GM18861 (cell line): ENCODE results near the gene LURAP1L.

Source experiments
- ATAC-seq: cut with Tn5 transposase; IDR thresholded peaks from one replicate; pipeline ENCODE4 v1.9.1; 2021; ENCODE audit not compliant: unreplicated experiment

Gene LURAP1L

DNA sequence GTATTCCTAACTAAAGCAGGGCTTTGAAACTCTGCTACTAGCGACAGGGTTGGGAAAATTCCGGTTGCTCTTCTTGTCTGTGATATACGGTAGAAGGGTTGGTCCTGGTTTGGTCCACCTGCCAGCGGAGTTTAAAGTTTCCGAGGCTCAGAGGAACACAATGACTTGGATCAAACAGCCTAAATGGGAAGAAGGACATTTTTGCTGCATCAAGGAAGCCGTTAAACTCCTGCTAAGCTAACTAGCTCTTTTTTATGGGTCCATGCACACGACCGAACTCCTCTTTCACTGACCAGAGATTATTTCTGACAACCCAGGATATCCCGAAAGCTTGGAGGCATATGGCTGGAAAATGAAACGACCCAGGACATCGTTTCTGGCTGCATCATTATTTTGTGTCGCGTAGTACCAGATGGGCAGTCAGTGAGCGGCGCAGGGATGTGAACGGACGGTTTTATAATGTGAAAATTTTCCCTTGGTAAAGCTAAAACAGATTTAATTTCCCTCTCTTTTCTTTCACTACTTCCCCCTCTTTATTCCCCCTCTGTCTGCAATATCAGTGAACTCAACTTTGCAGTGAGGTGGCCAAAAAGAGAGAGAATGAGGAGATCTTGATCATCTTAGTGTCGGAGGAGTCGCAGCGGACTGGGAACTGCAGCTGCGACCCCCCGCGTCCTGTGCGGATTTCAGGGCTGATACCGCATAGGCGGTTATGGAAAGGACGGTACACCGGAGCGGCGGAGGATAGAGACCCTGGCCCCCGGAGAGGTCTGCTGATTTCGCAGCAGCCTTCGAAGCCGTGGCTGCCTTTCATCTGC, at the start of gene LURAP1L:
Gene LURAP1L (plus strand): TSS at position 160 of the 818 bp plus-strand sequence. CDS start 696 bp downstream, outside the sequence.
- no peak for ATAC-seq

DNA sequence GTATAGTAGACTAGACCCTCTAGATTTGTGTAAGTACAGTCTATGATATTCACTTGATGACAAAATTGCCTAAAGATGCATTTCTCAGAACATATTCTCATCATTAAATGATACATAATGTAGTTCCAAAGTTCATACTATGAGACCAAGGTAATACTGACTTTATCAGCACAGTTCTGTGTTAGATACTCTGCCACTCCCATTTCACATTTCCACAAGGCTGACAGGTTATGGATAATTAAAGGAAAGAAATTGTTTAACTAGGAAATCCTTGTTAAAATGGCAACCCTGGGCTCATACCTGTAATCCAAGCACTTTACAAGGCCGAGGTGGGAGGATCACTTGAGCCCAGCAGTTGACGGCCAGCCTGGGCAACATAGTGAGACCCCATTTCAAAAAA, 48.0 kb upstream of the LURAP1L start:
- ATAC-seq: no peak

GRCh38 chr9:12730198-12730597, 44.6 kb upstream of the LURAP1L start:
- no peak for ATAC-seq

GRCh38 chr9:12730927-12731326, 43.9 kb upstream of the LURAP1L start:
- ATAC-seq: no peak

GRCh38 chr9:12732971-12733370, 41.8 kb upstream of the LURAP1L start:
- ATAC-seq: no peak

GRCh38 chr9:12735665-12736064, 39.2 kb upstream of the LURAP1L start:
- no peak for ATAC-seq

GRCh38 chr9:12737871-12738270, 36.9 kb upstream of the LURAP1L start:
- no peak for ATAC-seq

GRCh38 chr9:12739014-12739652, 35.7 kb upstream of the LURAP1L start:
- no peak for ATAC-seq

GRCh38 chr9:12740845-12741244, 34.0 kb upstream of the LURAP1L start:
- ATAC-seq: no peak

- no peak for ATAC-seq
These were observed 26.8 kb upstream of the LURAP1L start for GRCh38 chr9:12748016-12748415.

- no peak for ATAC-seq
These were observed 25.9 kb upstream of the LURAP1L start for GRCh38 chr9:12748954-12749353.

- ATAC-seq: no peak
These were observed 20.9 kb upstream of the LURAP1L start for GRCh38 chr9:12753931-12754330.

- ATAC-seq: no peak
These were observed 15.1 kb upstream of the LURAP1L start for GRCh38 chr9:12759761-12760160.

GRCh38 chr9:12760758-12761157, 14.1 kb upstream of the LURAP1L start:
- no peak for ATAC-seq

DNA sequence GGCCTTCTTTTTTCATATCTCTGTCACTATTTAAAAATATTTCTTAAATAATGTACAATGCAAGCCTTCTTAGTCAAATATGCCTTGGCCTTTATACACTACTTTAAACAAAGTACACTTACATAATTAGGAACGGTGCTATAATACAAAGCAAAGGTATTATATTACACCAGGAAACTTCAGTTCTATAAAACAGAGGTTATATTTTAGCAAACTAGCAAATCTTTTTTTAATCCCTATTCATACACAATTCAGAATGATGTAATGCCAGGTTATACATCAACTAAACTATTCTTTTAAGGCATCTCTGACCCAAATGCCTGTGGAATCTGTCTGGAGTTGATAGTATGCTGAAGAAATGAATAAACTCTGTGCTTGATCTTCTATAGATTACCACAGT, 10.7 kb upstream of the LURAP1L start:
- ATAC-seq: no peak

- ATAC-seq: no peak
These were observed 9.6 kb upstream of the LURAP1L start for GRCh38 chr9:12765088-12765798.

GRCh38 chr9:12766357-12766756, 8.5 kb upstream of the LURAP1L start:
- no peak for ATAC-seq

GRCh38 chr9:12770261-12770660, 4.6 kb upstream of the LURAP1L start:
- ATAC-seq: no peak

DNA sequence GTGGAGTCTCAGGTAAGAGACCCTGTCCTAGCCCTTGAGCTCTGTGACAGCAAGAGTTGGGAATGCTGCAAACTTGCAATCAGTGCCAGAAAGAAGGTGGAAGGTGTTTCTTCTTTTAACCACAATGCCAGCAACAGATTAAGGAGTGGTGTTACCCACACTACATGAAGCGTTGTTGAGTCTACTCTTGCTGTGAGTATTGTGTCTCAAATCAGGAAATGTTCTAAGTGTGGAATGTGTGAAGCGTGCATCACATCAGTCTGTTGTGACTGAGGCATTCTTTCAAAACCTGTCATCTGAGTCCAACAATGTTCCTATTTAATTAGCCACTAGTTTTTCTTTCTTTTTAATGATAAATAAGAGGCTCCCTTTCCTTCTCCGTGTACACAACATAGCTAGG, 2.9 kb upstream of the LURAP1L start:
- no peak for ATAC-seq

GRCh38 chr9:12773562-12773961, 1.3 kb upstream of the LURAP1L start:
- no peak for ATAC-seq

- ATAC-seq: peak; percentile 90
These were observed 1.1 kb downstream of the LURAP1L start for GRCh38 chr9:12775679-12776512.
